ENCODE results near the gene CD300LG.
"Not testable (repeated sequence)": the region's sequence is repeated elsewhere in the genome, so short reads cannot be mapped to it uniquely, and the experiment has no call there.

GRCh38 chr17:43798024-43798423 is 49.0 kb upstream of the CD300LG start:
- TF ChIP-seq CTCF (conservative IDR thresholded peaks at IDR 0.05); EZH2 (IDR thresholded peaks at IDR 0.05; ENCODE audit: low read depth): not testable (repeated sequence)
